Fibroblast of mammary gland (primary cell): ENCODE data around the gene TEX52.

ENCODE experiments used
- DNase-seq: peaks from one replicate; pipeline ENCODE4 v3.0.0-alpha.2; 2010; ENCODE audit warnings: low read depth
- H3K4me3 ChIP-seq: 2 replicates; pipeline ENCODE4 v1.5.1; 2011; ENCODE audit warnings: low read depth, mild to moderate bottlenecking, low read length, moderate library complexity; ENCODE audit not compliant: control insufficient read depth
- TF ChIP-seq, protein P1 (sequence below): conservative IDR thresholded peaks from 2 replicates; pipeline ENCODE4 v1.5.1; 2011; ENCODE audit warnings: low read depth, low read length, inconsistent platforms; ENCODE audit not compliant: control insufficient read depth, insufficient read depth

Gene TEX52

DNA sequence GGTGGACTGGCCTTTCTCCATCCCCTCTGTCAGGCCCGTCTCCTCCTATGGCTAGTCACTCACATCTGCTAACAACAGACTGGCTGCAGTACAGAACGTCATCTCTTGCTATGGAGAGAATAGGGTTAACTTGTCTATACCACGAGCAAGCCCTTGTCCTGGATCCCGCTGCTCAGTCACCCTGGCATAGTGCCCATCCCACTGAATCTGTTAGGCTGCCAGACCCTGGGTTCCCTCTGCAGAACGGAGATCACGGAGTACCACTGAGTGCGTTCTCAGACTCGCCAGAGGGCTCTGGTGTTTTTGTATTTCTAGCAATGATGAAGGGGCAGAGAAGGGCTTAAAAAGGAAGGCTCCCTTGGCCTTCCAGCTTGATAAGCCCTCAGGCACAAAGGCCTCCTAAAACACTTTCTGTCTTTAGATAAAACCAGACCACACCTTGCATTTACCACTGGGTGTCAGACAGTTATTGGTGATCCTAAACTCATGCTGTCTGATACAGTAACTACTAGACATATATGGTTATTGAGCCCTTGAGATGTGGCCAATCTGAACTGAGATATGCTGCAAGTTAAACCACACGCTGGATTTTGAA, 15.7 kb downstream of the TEX52 start:
- TF ChIP-seq, protein P1, sequence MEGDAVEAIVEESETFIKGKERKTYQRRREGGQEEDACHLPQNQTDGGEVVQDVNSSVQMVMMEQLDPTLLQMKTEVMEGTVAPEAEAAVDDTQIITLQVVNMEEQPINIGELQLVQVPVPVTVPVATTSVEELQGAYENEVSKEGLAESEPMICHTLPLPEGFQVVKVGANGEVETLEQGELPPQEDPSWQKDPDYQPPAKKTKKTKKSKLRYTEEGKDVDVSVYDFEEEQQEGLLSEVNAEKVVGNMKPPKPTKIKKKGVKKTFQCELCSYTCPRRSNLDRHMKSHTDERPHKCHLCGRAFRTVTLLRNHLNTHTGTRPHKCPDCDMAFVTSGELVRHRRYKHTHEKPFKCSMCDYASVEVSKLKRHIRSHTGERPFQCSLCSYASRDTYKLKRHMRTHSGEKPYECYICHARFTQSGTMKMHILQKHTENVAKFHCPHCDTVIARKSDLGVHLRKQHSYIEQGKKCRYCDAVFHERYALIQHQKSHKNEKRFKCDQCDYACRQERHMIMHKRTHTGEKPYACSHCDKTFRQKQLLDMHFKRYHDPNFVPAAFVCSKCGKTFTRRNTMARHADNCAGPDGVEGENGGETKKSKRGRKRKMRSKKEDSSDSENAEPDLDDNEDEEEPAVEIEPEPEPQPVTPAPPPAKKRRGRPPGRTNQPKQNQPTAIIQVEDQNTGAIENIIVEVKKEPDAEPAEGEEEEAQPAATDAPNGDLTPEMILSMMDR, result no peak
- H3K4me3 ChIP-seq, result no peak overlapping the region
- no peak for DNase-seq

DNA sequence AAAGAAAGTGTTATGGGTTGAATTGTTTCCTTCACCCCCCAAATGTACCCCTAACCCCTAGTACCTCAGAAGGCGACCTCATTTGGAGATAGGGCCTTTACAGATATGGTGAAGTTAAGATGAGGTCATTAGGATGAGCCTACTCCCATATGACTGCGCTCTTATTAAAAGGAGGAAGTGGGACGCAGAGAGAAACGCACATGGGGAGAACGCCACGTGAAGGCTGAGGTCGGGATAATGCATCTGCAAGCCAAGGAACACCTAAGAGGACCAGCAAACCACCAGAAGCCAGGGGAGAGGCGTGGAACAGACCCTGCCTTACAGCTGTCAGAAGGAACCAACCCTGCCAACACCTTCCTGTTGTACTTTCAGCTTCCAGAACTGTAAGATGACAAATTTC, 20.3 kb downstream of the TEX52 start:
- H3K4me3 ChIP-seq, result no peak overlapping the region
- no peak for DNase-seq
- TF ChIP-seq, protein P1, result no peak

DNA sequence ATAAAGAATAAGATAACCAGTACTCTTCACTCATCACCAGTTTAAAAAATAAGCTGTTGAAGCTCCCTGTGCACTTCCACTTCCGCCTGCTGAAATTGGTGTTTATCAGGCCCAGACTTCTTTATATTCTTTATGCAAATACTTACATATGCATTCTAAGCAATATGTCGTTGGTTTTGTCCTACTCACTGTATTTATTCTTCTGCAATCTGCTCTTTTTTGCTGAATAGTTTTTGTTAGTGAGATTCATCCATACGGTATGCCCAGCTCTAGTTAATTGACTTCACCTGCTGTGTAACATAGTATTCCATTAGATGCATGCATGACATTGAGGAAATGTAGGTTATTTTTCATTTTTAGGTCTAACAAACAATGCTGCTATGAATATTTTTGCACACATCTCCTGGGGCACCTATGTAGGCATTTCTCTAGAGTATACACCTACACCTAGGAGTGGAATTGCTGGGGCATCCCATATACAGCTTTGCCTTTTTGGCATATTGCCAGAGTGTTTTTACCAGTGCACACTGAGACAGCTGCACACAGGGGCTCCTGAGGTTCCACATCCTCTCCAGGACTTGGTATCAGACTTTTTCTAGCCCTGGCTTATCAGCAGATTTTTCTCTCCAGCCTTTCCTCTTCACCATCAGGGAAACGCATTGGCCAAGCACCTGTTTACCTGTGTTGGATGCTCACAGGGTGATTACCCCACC, 21.0 kb downstream of the TEX52 start:
- TF ChIP-seq, protein P1, result no peak
- H3K4me3 ChIP-seq, result no peak overlapping the region
- DNase-seq, result no peak

DNA sequence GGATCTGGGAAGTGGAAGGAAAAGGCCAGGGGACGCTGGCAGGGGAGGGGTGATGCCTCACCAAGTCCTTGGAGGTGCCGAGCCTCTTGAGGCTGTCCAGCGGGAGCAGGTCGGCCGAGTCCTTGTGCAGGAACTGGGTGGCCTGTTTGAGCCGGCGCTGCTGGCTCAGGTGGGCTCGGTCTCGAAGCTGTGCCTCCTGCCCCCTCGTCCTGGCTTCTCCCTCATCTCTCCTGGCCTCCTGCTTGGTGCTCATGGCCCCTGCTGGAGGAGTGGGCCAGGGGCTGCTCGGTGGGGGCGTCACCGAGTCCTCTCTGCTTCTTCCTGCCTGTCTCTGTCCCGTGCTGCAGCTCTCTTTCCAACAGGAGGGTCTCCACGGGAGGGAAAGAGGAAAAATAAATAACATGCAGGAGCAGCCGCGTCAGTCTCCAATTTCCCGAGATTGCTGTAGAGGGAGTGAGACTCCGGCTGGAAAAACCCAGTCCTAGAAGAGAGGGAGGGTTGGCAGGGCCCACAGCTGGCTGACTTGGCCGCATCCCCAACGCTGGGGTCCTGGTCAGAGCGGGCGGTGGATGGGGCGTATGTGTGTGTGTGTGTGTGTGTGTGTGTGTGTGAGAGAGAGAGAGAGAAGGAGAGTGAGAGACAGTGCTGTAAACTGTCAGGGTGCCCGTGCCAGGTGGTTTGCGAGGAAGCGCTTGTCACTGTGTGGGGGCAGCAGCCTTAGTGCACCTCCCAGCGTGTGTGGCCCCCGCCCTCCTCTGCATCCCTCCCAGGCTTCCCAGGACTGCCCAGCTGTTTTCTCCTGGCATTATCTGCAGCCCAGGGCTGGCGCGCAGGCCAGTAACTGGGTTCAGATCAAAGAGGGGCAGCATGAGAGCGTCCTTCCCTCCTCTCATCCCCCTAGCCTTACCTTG, 22.0 kb downstream of the TEX52 start, which contains the start of gene NRIP2:
Gene NRIP2 (minus strand): TSS at position 455 of the 911 bp plus-strand sequence. CDS start 52 bp downstream, at position 403.
- no peak within 1 kb of the TSS for H3K4me3 ChIP-seq

DNA sequence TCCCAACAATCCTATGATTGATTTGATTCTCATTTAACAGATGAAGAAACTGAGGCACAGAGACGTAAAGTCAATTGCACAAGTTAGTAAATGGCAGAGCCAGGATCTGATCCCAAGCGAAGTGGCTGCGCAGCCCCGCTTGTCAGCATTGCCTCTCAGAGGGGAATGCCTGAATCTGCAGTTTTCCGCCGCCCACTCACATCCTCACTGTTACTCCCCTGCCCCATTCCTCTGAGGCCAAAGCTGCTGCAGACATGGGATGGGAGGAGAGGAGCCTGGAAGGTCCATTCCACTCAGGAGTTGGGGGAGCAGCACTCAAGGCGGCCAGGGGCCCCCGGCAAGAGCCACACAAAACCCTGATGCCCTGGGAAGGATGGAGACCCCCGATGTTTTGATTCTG, 23.0 kb downstream of the TEX52 start:
- no peak overlapping the region for H3K4me3 ChIP-seq
- DNase-seq, result no peak
- TF ChIP-seq, protein P1, result no peak

More for the DNA sequence above, 22.0 kb downstream of the TEX52 start, which contains the start of gene NRIP2:
- DNase-seq, result peak; percentile 49
- TF ChIP-seq, protein P1, result peak; percentile 13

DNA sequence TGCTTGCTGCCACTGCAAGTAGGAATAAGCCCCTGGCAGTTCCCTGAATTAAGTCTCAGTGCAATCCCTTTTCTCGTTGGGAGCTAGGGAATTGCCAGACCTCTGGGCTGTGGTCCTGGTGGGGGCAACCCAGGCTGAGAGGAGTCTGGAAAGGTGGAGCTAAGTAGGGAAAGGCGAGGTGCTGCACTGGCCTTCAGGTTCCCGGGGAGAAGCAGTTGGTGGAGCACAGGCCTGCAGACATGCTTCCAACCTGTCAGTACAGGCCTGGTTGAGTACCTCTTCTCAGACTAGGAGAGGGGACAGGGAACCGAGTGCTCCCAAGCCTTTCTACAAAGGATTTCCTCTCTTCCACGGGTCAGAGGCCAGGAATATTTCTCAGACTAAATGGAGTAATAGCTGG, 23.5 kb downstream of the TEX52 start:
- TF ChIP-seq, protein P1, result no peak
- DNase-seq, result no peak
- no peak overlapping the region for H3K4me3 ChIP-seq
